SK-N-SH treated with all-trans-retinoic acid at 6 μM for 48 hours (cell line): ENCODE data around the gene AAK1.

Source experiments
- ATAC-seq: fragments of 200-7000 bp; cut with Tn5 transposase; 3 replicates; pipeline ENCODE4 v1.9.1; 2020; ENCODE audit warnings: mild to moderate bottlenecking, moderate library complexity
- ARNTL ChIP-seq: fragments of 450-650 bp; formaldehyde crosslinking; IDR thresholded peaks from 2 replicates; pipeline ENCODE4 v1.5.0; 2020; ENCODE audit warnings: low read depth, mild to moderate bottlenecking, moderate library complexity, borderline replicate concordance
- BACH2 ChIP-seq: fragments of 250-450 bp; sonication (Bioruptor Pico); IDR thresholded peaks from 2 replicates; pipeline ENCODE4 v1.9.0; 2021; ENCODE audit warnings: mild to moderate bottlenecking, borderline replicate concordance
- CSDC2 ChIP-seq: fragments of 250-450 bp; sonication (Bioruptor Pico); IDR thresholded peaks from 2 replicates; pipeline ENCODE4 v1.5.0; 2020; ENCODE audit warnings: mild to moderate bottlenecking, moderate library complexity
- CSRNP3 ChIP-seq: fragments of 250-450 bp; sonication (Bioruptor Pico); IDR thresholded peaks from 2 replicates; pipeline ENCODE4 v1.5.1; 2021; ENCODE audit warnings: mild to moderate bottlenecking, moderate library complexity
- ESRRG ChIP-seq: fragments of 250-450 bp; sonication (Bioruptor Pico); IDR thresholded peaks from 2 replicates; pipeline ENCODE4 v1.6.1; 2021; ENCODE audit warnings: mild to moderate bottlenecking
- GLIS3 ChIP-seq: fragments of 250-450 bp; sonication (Bioruptor Pico); IDR thresholded peaks from 2 replicates; pipeline ENCODE4 v1.5.0; 2020; ENCODE audit warnings: mild to moderate bottlenecking, moderate library complexity
- ISL1 ChIP-seq: fragments of 250-450 bp; sonication (Bioruptor Pico); IDR thresholded peaks from 2 replicates; pipeline ENCODE4 v2.1.2; 2022; ENCODE audit warnings: mild to moderate bottlenecking, moderate library complexity
- PPARA ChIP-seq: fragments of 250-450 bp; sonication (Bioruptor Pico); IDR thresholded peaks from 2 replicates; pipeline ENCODE4 v1.5.0; 2020; ENCODE audit warnings: mild to moderate bottlenecking, borderline replicate concordance
- RARB ChIP-seq: fragments of 250-450 bp; sonication (Bioruptor Pico); IDR thresholded peaks from 2 replicates; pipeline ENCODE4 v1.8.0; 2021; ENCODE audit warnings: mild to moderate bottlenecking, moderate library complexity
- SNAI2 ChIP-seq: fragments of 250-450 bp; sonication (Bioruptor Pico); IDR thresholded peaks from 2 replicates; pipeline ENCODE4 v1.5.0; 2020; ENCODE audit warnings: mild to moderate bottlenecking, moderate library complexity
- TCF4 ChIP-seq: fragments of 250-450 bp; sonication (Bioruptor Pico); IDR thresholded peaks from 2 replicates; pipeline ENCODE4 v1.8.0; 2021; ENCODE audit warnings: mild to moderate bottlenecking, moderate library complexity, borderline replicate concordance
- TOX ChIP-seq: fragments of 250-450 bp; sonication (Bioruptor Pico); IDR thresholded peaks from 2 replicates; pipeline ENCODE4 v1.8.0; 2021; ENCODE audit warnings: mild to moderate bottlenecking, moderate library complexity, borderline replicate concordance
- ZC3H10 ChIP-seq: fragments of 250-450 bp; sonication (Bioruptor Pico); IDR thresholded peaks from 2 replicates; pipeline ENCODE4 v1.5.1; 2021; ENCODE audit warnings: mild to moderate bottlenecking, moderate library complexity
- ZFP3 ChIP-seq: fragments of 250-450 bp; sonication (Bioruptor Pico); IDR thresholded peaks from 2 replicates; pipeline ENCODE4 v1.5.0; 2020; ENCODE audit warnings: mild to moderate bottlenecking, moderate library complexity
- ZFP30 ChIP-seq: fragments of 450-650 bp; formaldehyde crosslinking; IDR thresholded peaks from 2 replicates; pipeline ENCODE4 v1.5.0; 2022; ENCODE audit warnings: mild to moderate bottlenecking, moderate library complexity
- ZNF565 ChIP-seq: fragments of 450-650 bp; formaldehyde crosslinking; conservative IDR thresholded peaks from 2 replicates; pipeline ENCODE4 v1.5.0; 2020; ENCODE audit warnings: low read depth, mild to moderate bottlenecking, moderate library complexity
- ZNF8 ChIP-seq: fragments of 450-650 bp; formaldehyde crosslinking; IDR thresholded peaks from 2 replicates; pipeline ENCODE4 v1.5.0; 2020; ENCODE audit warnings: mild to moderate bottlenecking, moderate library complexity
- TF ChIP-seq, protein P1 (sequence below): fragments of 250-450 bp; sonication (Bioruptor Pico); IDR thresholded peaks from 2 replicates; pipeline ENCODE4 v1.5.1; 2020; ENCODE audit warnings: low read depth, mild to moderate bottlenecking, moderate library complexity
- TF ChIP-seq, protein P2 (sequence below): fragments of 250-450 bp; sonication (Bioruptor Pico); IDR thresholded peaks from 2 replicates; pipeline ENCODE4 v1.5.0; 2020; ENCODE audit warnings: mild to moderate bottlenecking, moderate library complexity
- TF ChIP-seq, protein P3 (sequence below): fragments of 250-450 bp; sonication (Bioruptor Pico); IDR thresholded peaks from 2 replicates; pipeline ENCODE4 v1.8.0; 2021; ENCODE audit warnings: low read depth, mild to moderate bottlenecking, moderate library complexity, borderline replicate concordance

The AAK1 gene

DNA sequence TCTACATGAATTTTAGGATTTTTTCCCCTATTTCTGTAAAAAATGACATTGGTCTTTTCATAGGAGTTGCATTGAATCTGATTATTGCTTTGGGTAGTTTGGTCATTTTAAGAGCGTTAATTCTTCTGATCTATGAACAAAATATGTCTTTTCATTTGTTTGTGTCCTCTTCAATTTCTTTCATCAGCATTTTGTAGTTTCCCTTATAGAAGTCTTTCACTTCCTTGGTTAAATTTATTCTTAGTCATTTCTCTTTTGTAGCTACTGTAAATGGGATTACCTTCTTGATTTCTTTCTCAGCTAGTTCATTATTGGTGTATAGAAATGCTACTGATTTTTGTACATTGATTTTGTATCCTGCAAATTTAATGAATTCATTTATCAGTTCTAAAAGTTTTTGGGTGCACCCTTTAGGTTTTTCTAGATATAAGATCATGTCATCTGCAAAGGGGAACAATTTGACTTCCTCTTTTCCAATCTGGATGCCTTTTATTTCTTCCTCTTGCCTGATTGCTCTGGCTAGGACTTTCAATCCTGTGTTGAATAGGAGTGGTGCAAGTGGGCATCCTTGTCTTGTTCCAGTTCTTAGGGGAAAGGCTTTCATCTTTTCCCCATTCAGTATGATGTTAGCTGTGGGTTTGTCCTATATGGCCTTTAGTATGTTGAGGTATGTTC is 36.6 kb upstream of the AAK1 start:
- ATAC-seq = no peak
- TF ChIP-seq, protein P1, sequence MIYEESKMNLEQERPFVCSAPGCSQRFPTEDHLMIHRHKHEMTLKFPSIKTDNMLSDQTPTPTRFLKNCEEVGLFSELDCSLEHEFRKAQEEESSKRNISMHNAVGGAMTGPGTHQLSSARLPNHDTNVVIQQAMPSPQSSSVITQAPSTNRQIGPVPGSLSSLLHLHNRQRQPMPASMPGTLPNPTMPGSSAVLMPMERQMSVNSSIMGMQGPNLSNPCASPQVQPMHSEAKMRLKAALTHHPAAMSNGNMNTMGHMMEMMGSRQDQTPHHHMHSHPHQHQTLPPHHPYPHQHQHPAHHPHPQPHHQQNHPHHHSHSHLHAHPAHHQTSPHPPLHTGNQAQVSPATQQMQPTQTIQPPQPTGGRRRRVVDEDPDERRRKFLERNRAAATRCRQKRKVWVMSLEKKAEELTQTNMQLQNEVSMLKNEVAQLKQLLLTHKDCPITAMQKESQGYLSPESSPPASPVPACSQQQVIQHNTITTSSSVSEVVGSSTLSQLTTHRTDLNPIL (CRISPR knock-in tag) = no peak
- TF ChIP-seq, protein P2, sequence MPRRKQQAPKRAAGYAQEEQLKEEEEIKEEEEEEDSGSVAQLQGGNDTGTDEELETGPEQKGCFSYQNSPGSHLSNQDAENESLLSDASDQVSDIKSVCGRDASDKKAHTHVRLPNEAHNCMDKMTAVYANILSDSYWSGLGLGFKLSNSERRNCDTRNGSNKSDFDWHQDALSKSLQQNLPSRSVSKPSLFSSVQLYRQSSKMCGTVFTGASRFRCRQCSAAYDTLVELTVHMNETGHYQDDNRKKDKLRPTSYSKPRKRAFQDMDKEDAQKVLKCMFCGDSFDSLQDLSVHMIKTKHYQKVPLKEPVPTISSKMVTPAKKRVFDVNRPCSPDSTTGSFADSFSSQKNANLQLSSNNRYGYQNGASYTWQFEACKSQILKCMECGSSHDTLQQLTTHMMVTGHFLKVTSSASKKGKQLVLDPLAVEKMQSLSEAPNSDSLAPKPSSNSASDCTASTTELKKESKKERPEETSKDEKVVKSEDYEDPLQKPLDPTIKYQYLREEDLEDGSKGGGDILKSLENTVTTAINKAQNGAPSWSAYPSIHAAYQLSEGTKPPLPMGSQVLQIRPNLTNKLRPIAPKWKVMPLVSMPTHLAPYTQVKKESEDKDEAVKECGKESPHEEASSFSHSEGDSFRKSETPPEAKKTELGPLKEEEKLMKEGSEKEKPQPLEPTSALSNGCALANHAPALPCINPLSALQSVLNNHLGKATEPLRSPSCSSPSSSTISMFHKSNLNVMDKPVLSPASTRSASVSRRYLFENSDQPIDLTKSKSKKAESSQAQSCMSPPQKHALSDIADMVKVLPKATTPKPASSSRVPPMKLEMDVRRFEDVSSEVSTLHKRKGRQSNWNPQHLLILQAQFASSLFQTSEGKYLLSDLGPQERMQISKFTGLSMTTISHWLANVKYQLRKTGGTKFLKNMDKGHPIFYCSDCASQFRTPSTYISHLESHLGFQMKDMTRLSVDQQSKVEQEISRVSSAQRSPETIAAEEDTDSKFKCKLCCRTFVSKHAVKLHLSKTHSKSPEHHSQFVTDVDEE (CRISPR knock-in tag) = no peak
- TF ChIP-seq ZC3H10 = no peak
- no peak for TF ChIP-seq SNAI2 (CRISPR knock-in tag)
- TF ChIP-seq, protein P3, sequence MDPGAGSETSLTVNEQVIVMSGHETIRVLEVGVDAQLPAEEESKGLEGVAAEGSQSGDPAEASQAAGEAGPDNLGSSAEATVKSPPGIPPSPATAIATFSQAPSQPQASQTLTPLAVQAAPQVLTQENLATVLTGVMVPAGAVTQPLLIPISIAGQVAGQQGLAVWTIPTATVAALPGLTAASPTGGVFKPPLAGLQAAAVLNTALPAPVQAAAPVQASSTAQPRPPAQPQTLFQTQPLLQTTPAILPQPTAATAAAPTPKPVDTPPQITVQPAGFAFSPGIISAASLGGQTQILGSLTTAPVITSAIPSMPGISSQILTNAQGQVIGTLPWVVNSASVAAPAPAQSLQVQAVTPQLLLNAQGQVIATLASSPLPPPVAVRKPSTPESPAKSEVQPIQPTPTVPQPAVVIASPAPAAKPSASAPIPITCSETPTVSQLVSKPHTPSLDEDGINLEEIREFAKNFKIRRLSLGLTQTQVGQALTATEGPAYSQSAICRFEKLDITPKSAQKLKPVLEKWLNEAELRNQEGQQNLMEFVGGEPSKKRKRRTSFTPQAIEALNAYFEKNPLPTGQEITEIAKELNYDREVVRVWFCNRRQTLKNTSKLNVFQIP = no peak
- TF ChIP-seq GLIS3 (CRISPR knock-in tag) = no peak
- no peak for TF ChIP-seq ESRRG (CRISPR knock-in tag)
- TF ChIP-seq CSDC2 = no peak
- TF ChIP-seq TCF4 (CRISPR knock-in tag) = no peak
- TF ChIP-seq CSRNP3 (CRISPR knock-in tag) = no peak
- no peak for TF ChIP-seq BACH2 (CRISPR knock-in tag)
- TF ChIP-seq TOX (CRISPR knock-in tag) = no peak
- TF ChIP-seq RARB (CRISPR knock-in tag) = no peak
- no peak for TF ChIP-seq ZNF565
- no peak for TF ChIP-seq ZFP3

DNA sequence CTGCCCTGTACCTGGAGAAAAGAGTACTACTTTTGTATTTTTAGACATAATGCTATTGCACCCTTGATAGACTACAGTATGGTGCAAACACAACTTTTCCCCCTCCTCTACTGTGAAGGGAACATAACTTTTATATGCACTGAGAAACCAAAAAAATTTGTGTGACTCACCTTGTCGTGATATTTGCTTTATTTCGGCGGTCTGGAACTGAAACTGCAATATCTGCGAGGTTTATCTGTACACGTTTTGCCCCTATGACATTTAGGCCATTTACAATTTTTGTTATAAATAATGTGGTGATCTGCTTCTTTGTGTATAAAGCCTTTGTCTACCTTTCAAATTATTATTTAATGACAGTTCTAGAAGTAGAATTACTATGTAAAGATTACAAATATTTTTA is 34.4 kb upstream of the AAK1 start:
- TF ChIP-seq BACH2 (CRISPR knock-in tag) (no peak), GLIS3 (CRISPR knock-in tag) (no peak), ZFP30 (CRISPR knock-in tag) (no peak), ZNF8 (CRISPR knock-in tag) (no peak), ZC3H10 (no peak)
- TF ChIP-seq, protein P3 = no peak
- TF ChIP-seq, all 23 proteins: peak for 0
- ATAC-seq = no peak

GRCh38 chr2:69676146-69676545 is 32.6 kb upstream of the AAK1 start:
- no peak for ATAC-seq
- TF ChIP-seq SNAI2 (CRISPR knock-in tag) = no peak
- TF ChIP-seq, protein P3 = no peak
- TF ChIP-seq ZNF565 = no peak
- TF ChIP-seq PPARA (CRISPR knock-in tag) = no peak
- no peak for TF ChIP-seq RARB (CRISPR knock-in tag)
- TF ChIP-seq ISL1 (CRISPR knock-in tag) = no peak
- no peak for TF ChIP-seq ZNF8 (CRISPR knock-in tag)
- TF ChIP-seq, protein P1 (CRISPR knock-in tag) = no peak
- no peak for TF ChIP-seq ARNTL (CRISPR knock-in tag)
- no peak for TF ChIP-seq BACH2 (CRISPR knock-in tag)
- TF ChIP-seq, all 23 proteins: peak for 0
